Skin epidermis (tissue), 12 donors: ENCODE measurements around the gene LCN9.

ENCODE experiments used
- H3K27ac ChIP-seq, 21 experiments: fragments of 200-600 bp; sonication (generic) in 11 of 21; one replicate each; pipeline ENCODE4 v1.5.0; 2020; ENCODE audit warnings: mild to moderate bottlenecking in 3 of 21, inconsistent platforms in 2 of 21, moderate library complexity in 2 of 21
- H3K4me3 ChIP-seq, 7 experiments: fragments of 200-600 bp; sonication (generic) in 2 of 7; one replicate each; pipeline ENCODE4 v1.5.0; 2020; ENCODE audit warnings: inconsistent platforms in 2 of 7, mild to moderate bottlenecking in 2 of 7, moderate library complexity in 1 of 7

LCN9 gene

DNA sequence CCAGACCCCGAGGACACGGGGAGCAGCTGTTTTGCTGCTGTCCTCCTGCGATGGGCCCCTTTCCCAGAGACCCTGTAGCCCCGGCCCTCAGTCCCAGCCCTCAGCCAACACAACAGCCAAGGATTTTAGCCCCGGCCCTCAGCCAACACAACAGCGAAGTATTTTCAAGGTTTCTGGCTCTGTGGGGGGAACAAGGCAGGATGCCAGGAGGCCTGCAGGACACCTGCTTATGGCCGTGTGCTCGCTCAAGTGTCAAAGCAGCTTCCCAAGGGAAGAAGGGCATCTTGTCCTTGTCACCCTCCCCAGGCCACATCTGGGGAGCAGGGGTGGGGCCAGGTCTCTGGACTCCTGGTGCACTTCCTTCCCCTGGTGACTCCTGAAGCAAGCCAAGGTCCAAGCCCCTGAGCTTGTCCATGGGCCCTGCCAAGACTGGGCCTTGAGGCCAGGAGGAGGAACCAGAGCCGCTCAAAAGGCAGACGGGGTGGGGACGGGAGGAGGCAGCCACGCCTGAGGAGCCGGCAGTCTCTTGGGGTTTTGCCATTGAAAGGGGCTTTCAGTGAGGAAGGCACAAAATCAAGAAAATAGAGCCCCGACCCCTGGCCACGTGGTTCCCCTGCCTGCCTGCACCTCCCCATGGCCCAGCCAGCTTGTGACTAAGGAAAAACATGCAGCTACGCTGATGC is 49.6 kb downstream of the LCN9 start:
- Histone ChIP-seq H3K4me3 (no peak overlapping the region), H3K27ac (no peak overlapping the region)

DNA sequence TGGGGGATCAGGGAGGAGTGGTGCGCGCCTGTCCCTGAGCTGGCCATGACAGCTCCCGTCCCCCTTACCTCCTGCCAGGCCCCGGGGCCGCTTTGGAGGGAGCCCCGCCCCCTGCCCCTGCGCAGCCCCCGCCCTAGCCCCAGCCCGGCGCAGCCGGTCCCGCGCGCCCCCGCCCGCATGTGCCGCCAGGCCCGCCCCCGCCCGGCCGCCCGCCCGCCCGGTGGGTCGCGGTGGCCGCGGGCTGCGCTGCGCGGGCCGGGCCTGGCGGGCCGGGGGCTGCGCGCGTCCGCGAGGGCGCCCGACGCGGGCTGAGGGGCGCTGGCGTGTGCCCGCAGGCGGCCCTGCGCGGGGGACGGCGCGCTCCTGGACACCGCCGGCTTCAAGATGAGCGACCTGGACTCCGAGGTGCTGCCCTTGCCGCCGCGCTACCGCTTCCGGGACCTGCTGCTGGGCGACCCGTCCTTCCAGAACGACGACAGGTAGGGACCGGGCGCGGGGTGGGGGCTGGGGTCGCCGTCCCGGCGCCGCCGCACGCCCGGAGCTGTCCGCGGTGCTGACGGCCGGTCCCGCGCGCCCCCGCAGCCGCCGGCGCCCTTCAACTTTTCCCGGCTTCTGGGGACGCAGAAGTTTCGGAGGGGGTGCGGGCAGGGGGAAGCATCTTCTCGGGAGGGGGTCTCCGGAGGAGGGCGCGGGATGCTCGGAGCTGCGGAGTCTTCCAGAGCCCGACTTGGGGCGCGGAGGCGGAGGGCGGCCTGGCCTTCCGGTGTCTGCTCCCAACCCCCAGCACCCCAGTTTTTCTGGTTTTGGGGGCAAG is 51.3 kb downstream of the LCN9 start:
- H3K27ac ChIP-seq = no peak overlapping the region
- H3K4me3 ChIP-seq = no peak overlapping the region

DNA sequence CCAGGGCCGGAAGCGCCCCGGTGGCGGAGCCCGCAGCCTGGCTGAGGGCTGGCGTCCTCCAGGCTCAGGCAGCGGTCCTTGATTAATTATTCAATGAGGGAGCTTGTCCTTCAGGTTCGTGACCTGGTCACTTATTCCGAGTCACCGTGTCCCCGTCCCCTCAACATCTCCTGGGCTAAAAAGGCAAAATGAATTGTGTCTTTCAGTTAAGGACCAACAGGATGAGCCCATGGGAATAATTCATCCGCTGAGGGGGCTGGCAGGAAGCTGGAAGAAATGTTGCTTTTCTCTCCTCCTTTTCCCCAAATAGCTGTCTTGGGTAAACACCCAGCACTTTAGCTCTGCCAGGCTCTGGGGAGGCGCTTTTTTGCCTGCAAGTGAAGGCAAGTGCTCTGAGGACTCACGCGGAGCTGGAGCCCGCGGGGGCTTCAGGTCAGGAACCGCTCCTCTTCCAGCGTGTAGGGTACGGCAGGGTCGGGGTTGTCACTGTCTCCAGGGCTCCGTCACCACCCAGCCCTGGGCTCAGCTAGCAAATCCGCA is 52.0 kb downstream of the LCN9 start:
- Histone ChIP-seq H3K27ac (no peak overlapping the region), H3K4me3 (no peak overlapping the region)

DNA sequence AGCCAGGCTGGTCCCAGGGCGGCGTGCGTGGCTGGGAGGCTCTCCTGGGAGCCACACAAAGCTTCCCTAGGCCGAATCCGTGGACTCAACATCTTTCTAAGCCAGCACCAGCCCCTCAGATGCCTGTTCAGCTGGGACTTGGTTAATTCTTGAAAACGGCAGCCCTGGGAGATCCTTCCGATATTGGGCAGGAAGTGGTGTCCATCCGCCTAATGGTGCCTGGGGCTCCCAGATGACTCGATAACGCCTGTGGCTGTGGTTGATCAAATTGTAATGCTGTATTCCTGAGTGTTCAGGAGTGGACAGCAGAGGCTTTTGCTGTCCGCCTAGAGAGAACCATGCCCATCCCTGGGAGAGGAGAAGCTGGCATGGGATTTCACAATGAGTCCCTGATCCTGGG is 52.9 kb downstream of the LCN9 start:
- no peak overlapping the region for H3K4me3 ChIP-seq
- no peak overlapping the region for H3K27ac ChIP-seq
